ENCODE results near the gene ENAH.

Gene ENAH

GRCh38 chr1:225567789-225568188, 85.1 kb downstream of the ENAH start:
- no peak for DNase-seq

- DNase-seq = no peak
Measured at GRCh38 chr1:225565847-225566246, 87.1 kb downstream of the ENAH start.

GRCh38 chr1:225561675-225562074, 91.2 kb downstream of the ENAH start:
- no peak for DNase-seq

- DNase-seq = no peak
Measured at GRCh38 chr1:225559902-225560301, 93.0 kb downstream of the ENAH start.

GRCh38 chr1:225559326-225559725, 93.6 kb downstream of the ENAH start:
- DNase-seq = no peak

- no peak for DNase-seq
Measured at GRCh38 chr1:225556694-225557093, 96.2 kb downstream of the ENAH start.

- no peak for DNase-seq
Measured at GRCh38 chr1:225555821-225556220, 97.1 kb downstream of the ENAH start.

- DNase-seq = peak in 1 of 56 donors; percentile 10
Measured at GRCh38 chr1:225554216-225554812, 98.6 kb downstream of the ENAH start.

GRCh38 chr1:225549821-225550220, 103.1 kb downstream of the ENAH start:
- DNase-seq = no peak

GRCh38 chr1:225548140-225548857, 104.6 kb downstream of the ENAH start:
- DNase-seq = no peak

- no peak for DNase-seq
Measured at GRCh38 chr1:225545649-225546048, 107.3 kb downstream of the ENAH start.

GRCh38 chr1:225544924-225545323, 108.0 kb downstream of the ENAH start:
- DNase-seq = no peak

GRCh38 chr1:225544263-225544662, 108.7 kb downstream of the ENAH start:
- no peak for DNase-seq

- no peak for DNase-seq
Measured at GRCh38 chr1:225543350-225543749, 109.6 kb downstream of the ENAH start.

- no peak for DNase-seq
Measured at GRCh38 chr1:225541383-225541782, 111.5 kb downstream of the ENAH start.

- no peak for DNase-seq
Measured at GRCh38 chr1:225539575-225539974, 113.3 kb downstream of the ENAH start.

GRCh38 chr1:225539069-225539468, 113.9 kb downstream of the ENAH start:
- no peak for DNase-seq

GRCh38 chr1:225537554-225538251, 115.2 kb downstream of the ENAH start:
- no peak for DNase-seq

GRCh38 chr1:225535280-225535679, 117.6 kb downstream of the ENAH start:
- DNase-seq = no peak

GRCh38 chr1:225534772-225535171, 118.2 kb downstream of the ENAH start:
- no peak for DNase-seq

- no peak for DNase-seq
Measured at GRCh38 chr1:225534135-225534534, 118.8 kb downstream of the ENAH start.

- no peak for DNase-seq
Measured at GRCh38 chr1:225533238-225533637, 119.7 kb downstream of the ENAH start.

Data from amygdala (tissue), 56 donors.